K562 (cell line): ENCODE measurements around the gene TNFAIP3. TPM values are rescaled to one million over a fixed set of nuclear protein-coding genes. Genes with fewer than 3 reads are reported as not detected.
A peak's percentile ranks its signal among the peaks of the same experiment; 100 is the strongest.

Source experiments
- FOXK2 ChIP-seq, 2 experiments: fragments of 450-650 bp; IDR thresholded peaks in 1 of 2; conservative IDR thresholded peaks in 1 of 2; 2 replicates each; pipeline ENCODE4 v1.6.1; 2016; ENCODE audit warnings: low read depth in 2 of 2, mild to moderate bottlenecking in 1 of 2
- NR0B1 ChIP-seq: fragments of 450-650 bp; IDR thresholded peaks from one replicate; pipeline ENCODE4 v1.6.1; 2018; ENCODE audit warnings: mild to moderate bottlenecking, moderate library complexity; ENCODE audit not compliant: partially characterized antibody
- PKNOX1 ChIP-seq: fragments of 450-650 bp; IDR thresholded peaks from 2 replicates; pipeline ENCODE4 v1.6.1; 2016
- RERE ChIP-seq: sonication (generic); formaldehyde crosslinking; IDR thresholded peaks from 2 replicates; pipeline ENCODE4 v1.8.0; 2023; ENCODE audit warnings: missing genetic modification reagents, mild to moderate bottlenecking, borderline replicate concordance
- ZBTB40 ChIP-seq, 2 experiments: fragments of 450-650 bp in 1 of 2; sonication (generic) in 1 of 2; formaldehyde crosslinking in 1 of 2; IDR thresholded peaks; 2 replicates each; pipeline versions ENCODE4 v1.7.1 to v1.9.0; 2016 to 2022; ENCODE audit warnings: inconsistent platforms in 1 of 2, mild to moderate bottlenecking in 1 of 2, missing genetic modification reagents in 1 of 2
- polyA plus RNA-seq, 8 experiments: library from polyadenylated mRNA; depleted of rRNA in 4 of 8; stranded (reverse) in 5 of 8; unstranded in 3 of 8; fragments of >200 nt; fragmentation: Nextera tagmentation in 2 of 8; fragmentation: Illumina TruSeq in 1 of 8; extraction: Ambion mirVana in 2 of 8; extraction: Trizol in 1 of 8; gene quantifications; 2 replicates each; pipeline versions ENCODE4 v1.2.1 to v1.2.3, GENCODE V29; 2011 to 2014; ENCODE audit warnings: inconsistent platforms in 1 of 8, missing spikeins in 1 of 8
- total RNA-seq, 7 experiments: library from RNA; depleted of rRNA in 6 of 7; stranded (reverse); fragments of >200 nt in 6 of 7; fragmentation: Illumina TruSeq in 2 of 7; extraction: Trizol in 2 of 7; gene quantifications; 2 replicates each; pipeline versions ENCODE4 v1.2.1 to v1.2.3, GENCODE V29; 2011 to 2021; ENCODE audit warnings: low replicate concordance in 1 of 7

TNFAIP3 gene
- total and polyA plus RNA-seq, 9 of the 15 experiments (the other 6 are each of a cell fraction or from before 2014, with no cell fraction given), result 0.79 to 17.0 (median 6.4) TPM

GRCh38 chr6:137823826-137824555, 43.1 kb upstream of the TNFAIP3 start (continued):
- TF ChIP-seq RERE (CRISPR knock-in tag) (no peak), ZBTB40 (IDR thresholded peaks at IDR 0.05) (0 out of 2 replicates have a peak, but pooled peaks have one; percentile 8), ZBTB40 (CRISPR knock-in tag; IDR thresholded peaks at IDR 0.05) (no peak), PKNOX1 (peak; percentile 77), FOXK2 (conservative IDR thresholded peaks at IDR 0.05 in 1 of 2, IDR thresholded peaks at IDR 0.05 in 1 of 2; ENCODE audit: low read depth in 2 of 2) (0 out of 4 replicates have a peak, but pooled peaks have one; percentile 6 to 26), NR0B1 (no peak)
